Type B pancreatic cell (in vitro differentiated cells): ENCODE results near the gene BCL2A1. TPM values are rescaled to one million over a fixed set of nuclear protein-coding genes. Genes with fewer than 3 reads are reported as not detected.

Experiments
- DNase-seq: peaks from one replicate; pipeline ENCODE4 v3.0.0; 2021; ENCODE audit warnings: mixed read lengths; ENCODE audit not compliant: unreplicated experiment; ENCODE audit errors: extremely low spot score
- H3K27ac Mint-ChIP-seq: 2 replicates; pipeline ENCODE4 v1.8.0; 2021; ENCODE audit warnings: mild to moderate bottlenecking, mixed read lengths
- H3K27me3 Mint-ChIP-seq: 2 replicates; pipeline ENCODE4 v1.8.0; 2021; ENCODE audit warnings: mixed read lengths
- H3K36me3 Mint-ChIP-seq: 2 replicates; pipeline ENCODE4 v1.8.0; 2021; ENCODE audit warnings: mixed read lengths
- H3K4me1 Mint-ChIP-seq: one replicate; pipeline ENCODE4 v1.8.0; 2021; ENCODE audit warnings: mixed read lengths; ENCODE audit not compliant: unreplicated experiment
- H3K4me3 Mint-ChIP-seq: 2 replicates; pipeline ENCODE4 v1.8.0; 2021; ENCODE audit warnings: mild to moderate bottlenecking, mixed read lengths
- H3K9me3 Mint-ChIP-seq: 2 replicates; pipeline ENCODE4 v1.8.0; 2021; ENCODE audit warnings: mixed read lengths
- CTCF ChIP-seq: fragments of 200-600 bp; sonication (generic); conservative IDR thresholded peaks from 2 replicates; pipeline ENCODE4 v1.5.0; 2021; ENCODE audit warnings: antibody characterized with exemption, mild to moderate bottlenecking
- total RNA-seq: library from RNA; stranded (reverse); gene quantifications from 2 replicates; pipeline ENCODE4 v1.2.1, GENCODE V29; 2021; ENCODE audit warnings: low replicate concordance

BCL2A1 gene
- total RNA-seq, 1 donor from 2014 or later: not detected

- no peak overlapping the region for H3K4me3 Mint-ChIP-seq
- H3K36me3 Mint-ChIP-seq: peaks cover 3% of the 10 kb centered on the region
- H3K27ac Mint-ChIP-seq: no peak overlapping the region
- DNase-seq: no peak
- H3K4me1 Mint-ChIP-seq: peaks cover 3% of the 10 kb centered on the region
- peaks cover 4% of the 10 kb centered on the region for H3K9me3 Mint-ChIP-seq
- no peak for TF ChIP-seq CTCF
- no peaks in the 10 kb centered on the region for H3K27me3 Mint-ChIP-seq
Observed at GRCh38 chr15:80003934-80004472, 33.0 kb upstream of the BCL2A1 start.

GRCh38 chr15:80003171-80003570, 32.2 kb upstream of the BCL2A1 start:
- no peak for DNase-seq
- H3K9me3 Mint-ChIP-seq: peaks cover 4% of the 10 kb centered on the region
- no peak for TF ChIP-seq CTCF
- H3K4me1 Mint-ChIP-seq: peaks cover 3% of the 10 kb centered on the region
- H3K4me3 Mint-ChIP-seq: no peak overlapping the region
- H3K36me3 Mint-ChIP-seq: peaks cover 3% of the 10 kb centered on the region
- no peak overlapping the region for H3K27ac Mint-ChIP-seq
- no peaks in the 10 kb centered on the region for H3K27me3 Mint-ChIP-seq

- no peak overlapping the region for H3K4me3 Mint-ChIP-seq
- DNase-seq: no peak
- no peaks in the 10 kb centered on the region for H3K27me3 Mint-ChIP-seq
- peaks cover 4% of the 10 kb centered on the region for H3K9me3 Mint-ChIP-seq
- H3K36me3 Mint-ChIP-seq: peaks cover 3% of the 10 kb centered on the region
- TF ChIP-seq CTCF: no peak
- H3K4me1 Mint-ChIP-seq: peaks cover 3% of the 10 kb centered on the region
- H3K27ac Mint-ChIP-seq: no peak overlapping the region
Observed at GRCh38 chr15:80002267-80002666, 31.3 kb upstream of the BCL2A1 start.

GRCh38 chr15:79994615-79995014, 23.6 kb upstream of the BCL2A1 start:
- TF ChIP-seq CTCF: no peak
- no peak overlapping the region for H3K4me3 Mint-ChIP-seq
- no peak for DNase-seq
- H3K27me3 Mint-ChIP-seq: peaks cover 6% of the 10 kb centered on the region
- peaks cover 7% of the 10 kb centered on the region for H3K4me1 Mint-ChIP-seq
- H3K36me3 Mint-ChIP-seq: no peaks in the 10 kb centered on the region
- H3K27ac Mint-ChIP-seq: peak overlapping the region; percentile 49
- H3K9me3 Mint-ChIP-seq: no peaks in the 10 kb centered on the region

GRCh38 chr15:79991826-79992225, 20.8 kb upstream of the BCL2A1 start:
- no peaks in the 10 kb centered on the region for H3K36me3 Mint-ChIP-seq
- no peak overlapping the region for H3K27ac Mint-ChIP-seq
- H3K4me1 Mint-ChIP-seq: peaks cover 7% of the 10 kb centered on the region
- H3K9me3 Mint-ChIP-seq: no peaks in the 10 kb centered on the region
- H3K4me3 Mint-ChIP-seq: no peak overlapping the region
- peaks cover 6% of the 10 kb centered on the region for H3K27me3 Mint-ChIP-seq
- TF ChIP-seq CTCF: no peak
- no peak for DNase-seq

GRCh38 chr15:79990997-79991334, 20.0 kb upstream of the BCL2A1 start:
- peaks cover 6% of the 10 kb centered on the region for H3K27me3 Mint-ChIP-seq
- no peaks in the 10 kb centered on the region for H3K36me3 Mint-ChIP-seq
- H3K27ac Mint-ChIP-seq: no peak overlapping the region
- DNase-seq: no peak
- no peak for TF ChIP-seq CTCF
- H3K4me3 Mint-ChIP-seq: no peak overlapping the region
- peaks cover 7% of the 10 kb centered on the region for H3K4me1 Mint-ChIP-seq
- no peaks in the 10 kb centered on the region for H3K9me3 Mint-ChIP-seq
